NCI-H2107 treated with DMSO at 0.1 percent for 48 hours (cell line): Measurements from ENCODE around the gene UROS.

Source experiments
- DNase-seq: peaks from one replicate; lab custom pipeline; 2025; ENCODE audit not compliant: unreplicated experiment; lab: John Stamatoyannopoulos, UW

The UROS gene

DNA sequence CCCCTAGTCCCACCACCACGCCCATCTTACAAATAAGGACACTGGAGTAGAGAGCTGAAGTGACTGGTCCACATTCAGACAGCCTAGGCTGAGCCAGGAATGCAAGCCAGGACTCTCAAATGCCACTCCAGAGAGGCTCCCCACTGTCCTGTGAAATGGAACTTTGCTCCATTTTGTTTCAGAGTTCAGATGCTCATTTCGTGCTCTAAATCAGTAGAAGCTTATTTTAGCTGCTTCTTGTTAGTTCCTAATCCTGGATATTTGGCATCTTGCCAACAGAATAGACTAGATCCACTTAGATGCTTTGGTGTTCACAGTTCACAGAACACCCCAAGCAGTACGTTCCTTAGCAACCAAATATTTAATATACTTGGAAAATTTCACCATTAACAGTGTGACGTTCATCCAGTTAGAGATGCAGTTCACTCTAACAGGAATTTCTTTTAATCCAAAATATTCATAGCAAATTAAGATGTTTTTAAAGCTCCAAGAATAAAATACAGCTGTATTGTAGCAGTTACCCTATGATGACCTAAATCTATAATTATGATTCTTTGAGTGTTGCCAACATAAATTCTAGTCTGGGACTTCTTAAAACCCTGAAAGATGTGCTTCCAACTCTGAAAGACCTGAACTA, 54.7 kb downstream of the UROS start:
- no peak for DNase-seq

DNA sequence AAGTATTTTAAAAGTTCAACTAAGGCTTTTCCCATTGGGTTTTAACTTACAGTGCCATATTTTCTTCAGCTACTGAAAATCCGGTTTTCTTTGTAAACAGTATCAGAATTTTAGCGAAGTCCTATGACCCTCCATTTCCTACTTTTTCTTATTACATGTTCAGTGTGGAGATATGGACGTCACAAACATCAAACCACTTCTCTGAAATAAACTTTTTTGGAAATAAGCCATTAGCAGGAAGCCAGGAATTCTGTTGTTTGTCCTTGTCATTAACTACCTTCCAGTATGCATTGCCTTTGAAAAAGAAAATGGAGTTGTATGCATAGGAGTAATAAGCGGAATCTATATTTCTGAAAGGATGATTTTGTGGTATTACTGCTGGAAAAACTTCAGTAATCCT, 56.5 kb downstream of the UROS start:
- DNase-seq = no peak

DNA sequence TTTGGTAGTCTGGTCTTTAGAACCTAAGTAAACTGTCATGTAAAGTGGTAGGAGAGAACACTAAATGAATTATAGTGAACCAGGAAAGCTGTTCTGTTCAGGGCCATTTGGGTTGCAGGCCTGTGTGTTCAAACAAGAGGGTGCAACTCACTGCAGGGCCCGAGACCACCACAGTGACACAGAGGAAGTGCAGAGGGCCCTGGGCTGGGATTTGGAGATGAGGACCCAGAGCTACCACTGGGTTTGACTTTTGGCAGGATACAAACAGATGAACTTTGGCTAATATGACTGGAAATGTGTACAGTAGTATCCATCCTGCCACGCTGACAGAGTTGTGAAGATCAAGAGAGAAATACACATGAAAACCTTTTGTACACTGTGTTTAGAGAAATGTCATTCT, 57.2 kb downstream of the UROS start:
- no peak for DNase-seq

DNA sequence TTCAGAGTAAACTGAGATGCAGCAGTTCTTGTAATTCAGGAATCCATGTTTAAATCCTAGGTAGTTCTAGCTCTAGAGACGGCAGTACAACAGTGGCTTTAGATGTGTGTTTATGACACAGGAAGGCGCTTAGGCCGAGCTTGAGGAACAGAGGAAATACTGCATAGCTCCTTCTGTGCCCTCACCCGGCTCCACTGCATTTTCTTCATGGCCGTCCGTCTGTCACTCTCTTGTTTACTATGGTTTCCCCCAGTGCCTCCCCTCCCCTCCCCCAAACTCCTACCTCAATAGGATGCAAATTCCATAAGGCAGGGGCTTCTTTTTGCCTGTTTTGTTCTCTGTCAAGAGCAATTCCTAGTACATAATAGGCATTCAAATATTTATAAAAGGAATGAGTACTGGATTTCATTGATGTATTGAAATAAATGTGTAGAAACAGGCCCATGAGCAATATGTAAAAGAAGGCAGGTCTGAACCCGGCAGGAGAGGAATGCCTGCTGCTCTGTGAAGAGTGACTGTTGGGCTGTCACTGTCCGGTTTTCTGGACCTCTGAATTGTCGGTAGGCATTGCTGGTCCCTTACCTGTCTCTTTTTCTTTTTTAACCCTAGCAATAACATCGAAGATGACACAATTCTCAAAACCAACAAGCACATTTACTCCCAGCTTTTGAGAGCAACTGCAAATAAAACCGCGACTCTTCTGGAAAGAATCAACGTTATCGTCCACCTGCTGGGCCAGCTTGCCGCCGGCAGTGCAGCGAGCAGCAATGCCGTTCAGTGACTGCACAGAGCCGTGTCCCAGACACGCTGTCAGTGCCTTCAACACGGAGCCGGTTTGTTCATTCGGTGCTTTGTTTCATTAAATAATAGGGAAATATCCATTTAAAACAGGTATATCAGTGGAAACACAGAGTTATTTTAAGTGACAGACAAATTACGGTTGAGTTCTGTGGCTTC, 60.1 kb downstream of the UROS start:
- DNase-seq = no peak

DNA sequence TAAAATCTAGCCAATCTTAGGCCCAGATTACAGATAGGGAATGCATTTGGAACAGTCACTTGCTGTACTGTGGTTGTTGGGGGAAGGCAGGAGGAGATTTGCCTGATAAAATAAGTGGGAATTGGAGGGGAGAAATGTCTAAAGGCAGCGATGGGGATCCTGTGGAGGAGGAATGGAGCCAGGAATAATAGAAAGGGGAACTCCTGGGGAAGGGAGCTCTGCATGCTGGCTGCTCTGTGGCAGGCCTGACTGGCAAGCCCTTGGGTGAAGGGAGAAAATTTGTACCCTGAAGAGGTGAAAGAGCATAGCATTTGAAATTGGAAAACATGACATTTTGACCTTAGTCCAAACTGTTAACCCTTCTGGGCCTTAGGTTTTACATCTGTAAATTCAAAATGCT, 61.1 kb downstream of the UROS start:
- no peak for DNase-seq

DNA sequence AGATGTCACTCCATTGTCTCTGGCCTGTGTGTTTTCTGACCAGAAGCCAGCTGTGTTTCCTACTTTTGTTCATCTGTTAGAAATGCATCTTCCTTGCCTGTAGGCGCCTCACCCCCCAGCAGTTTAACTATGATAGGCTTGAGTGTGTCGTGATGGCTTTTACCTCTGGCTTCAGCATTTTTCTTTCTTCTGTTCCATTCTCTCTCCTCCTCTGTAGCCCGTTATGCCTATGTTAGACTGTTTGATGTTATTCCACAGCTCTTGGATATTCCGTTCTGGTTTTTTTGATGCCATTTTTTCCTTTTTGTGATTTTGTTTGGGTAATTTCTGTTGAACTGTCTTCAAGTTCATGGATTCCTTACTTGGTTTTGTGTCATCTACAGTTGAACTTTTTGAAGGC, 65.3 kb downstream of the UROS start:
- DNase-seq = no peak

DNA sequence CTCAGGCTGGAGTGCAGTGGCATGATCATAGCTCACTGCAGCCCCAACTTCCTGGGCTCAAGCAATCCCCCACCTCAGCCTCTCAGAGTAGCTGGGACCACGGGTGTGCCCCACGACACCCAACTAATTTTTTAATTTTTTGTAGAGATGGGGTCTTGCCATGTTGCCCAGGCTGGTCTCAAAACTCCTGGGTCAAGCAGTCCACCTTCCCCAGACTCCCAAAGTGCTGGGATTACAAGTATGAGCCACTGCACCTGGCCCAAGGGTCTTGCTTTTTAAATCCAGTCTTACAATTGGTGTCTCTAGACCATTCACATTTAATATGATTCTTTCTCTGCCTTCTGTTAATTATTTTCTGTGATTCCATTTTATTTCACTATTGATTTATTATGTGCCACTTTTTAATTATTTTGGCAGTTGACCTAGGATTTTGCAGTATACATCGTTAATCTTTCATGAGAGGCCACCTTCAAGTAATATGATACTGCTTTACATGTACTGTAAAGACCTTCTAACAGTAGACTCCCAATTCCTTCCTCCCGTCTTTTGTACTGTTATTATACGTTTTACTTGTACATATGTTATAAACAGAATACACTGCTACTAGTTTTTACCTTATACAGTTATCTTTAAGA, 66.1 kb downstream of the UROS start:
- DNase-seq = no peak

DNA sequence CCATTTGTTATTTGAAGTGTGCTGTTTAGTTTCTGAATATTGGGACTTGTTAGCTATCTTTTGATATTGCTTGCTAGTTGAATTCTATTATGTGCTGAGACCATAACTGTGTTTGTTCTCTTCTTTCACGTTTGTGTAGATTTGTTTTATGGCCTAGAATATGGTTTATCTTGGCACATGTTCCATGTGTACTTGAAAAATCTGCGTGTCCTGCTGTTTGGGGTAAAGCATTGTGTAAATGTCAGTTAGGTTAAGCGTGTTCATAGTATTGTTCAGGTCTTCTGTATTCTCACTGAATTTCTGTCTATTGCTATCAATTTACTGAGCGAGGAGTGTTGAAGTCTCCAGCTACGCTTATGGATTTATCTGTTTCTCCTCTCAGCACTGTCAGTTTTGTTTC, 66.9 kb downstream of the UROS start:
- no peak for DNase-seq

DNA sequence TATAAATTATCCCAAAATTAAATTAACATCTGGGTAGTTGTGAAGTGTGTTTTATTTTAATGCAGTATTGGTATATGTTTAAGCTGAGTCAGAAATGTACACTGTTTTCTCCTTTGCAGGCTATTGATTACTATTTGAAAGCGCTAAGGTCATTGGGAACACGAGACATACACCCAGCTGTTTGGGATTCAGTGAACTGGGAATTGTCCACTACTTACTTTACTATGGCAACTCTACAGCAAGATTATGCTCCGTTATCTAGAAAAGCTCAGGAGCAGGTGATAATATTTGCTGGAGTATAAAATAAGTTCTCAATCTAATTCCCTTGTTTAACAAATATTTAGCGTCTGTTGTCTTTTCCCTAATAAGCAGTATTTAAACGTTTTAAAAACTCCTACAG, 75.6 kb downstream of the UROS start:
- no peak for DNase-seq

DNA sequence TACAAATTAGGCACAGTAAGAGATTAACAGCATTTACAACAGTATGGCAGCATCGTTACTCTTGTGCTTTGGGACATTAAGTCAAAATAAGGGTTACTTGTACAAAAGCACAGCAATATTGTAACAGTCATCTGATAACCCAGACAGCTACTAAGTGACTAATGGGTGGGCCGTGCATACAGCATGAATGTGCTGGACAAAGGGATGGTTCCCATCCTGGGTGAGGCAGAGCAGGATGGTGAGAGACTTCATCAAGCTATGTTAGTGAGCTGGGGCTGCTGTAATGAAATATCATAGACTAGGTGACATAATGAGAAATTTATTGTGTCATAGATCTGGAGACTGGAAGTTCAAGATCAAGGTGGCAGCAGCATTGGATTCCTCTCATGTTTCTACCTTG, 78.1 kb downstream of the UROS start:
- DNase-seq = no peak

DNA sequence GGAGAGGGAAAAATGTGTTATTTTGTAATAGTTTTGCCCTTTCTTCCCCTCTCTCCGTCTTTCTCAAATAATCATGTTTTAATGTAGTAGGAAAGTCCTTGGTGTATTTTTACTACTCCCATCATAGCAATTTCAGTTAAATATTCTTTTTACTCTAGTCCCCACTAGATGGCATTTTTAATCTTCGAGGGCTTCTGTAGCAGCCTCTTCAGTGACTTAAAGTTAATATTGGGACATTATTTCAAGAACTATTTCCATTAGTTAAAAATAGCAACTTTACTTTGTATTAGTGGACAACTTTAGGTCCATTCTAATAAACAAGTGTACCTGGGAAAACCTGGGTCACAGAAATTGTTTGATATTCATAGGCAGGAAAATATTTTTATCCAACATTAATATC, 80.6 kb downstream of the UROS start:
- DNase-seq = no peak

DNA sequence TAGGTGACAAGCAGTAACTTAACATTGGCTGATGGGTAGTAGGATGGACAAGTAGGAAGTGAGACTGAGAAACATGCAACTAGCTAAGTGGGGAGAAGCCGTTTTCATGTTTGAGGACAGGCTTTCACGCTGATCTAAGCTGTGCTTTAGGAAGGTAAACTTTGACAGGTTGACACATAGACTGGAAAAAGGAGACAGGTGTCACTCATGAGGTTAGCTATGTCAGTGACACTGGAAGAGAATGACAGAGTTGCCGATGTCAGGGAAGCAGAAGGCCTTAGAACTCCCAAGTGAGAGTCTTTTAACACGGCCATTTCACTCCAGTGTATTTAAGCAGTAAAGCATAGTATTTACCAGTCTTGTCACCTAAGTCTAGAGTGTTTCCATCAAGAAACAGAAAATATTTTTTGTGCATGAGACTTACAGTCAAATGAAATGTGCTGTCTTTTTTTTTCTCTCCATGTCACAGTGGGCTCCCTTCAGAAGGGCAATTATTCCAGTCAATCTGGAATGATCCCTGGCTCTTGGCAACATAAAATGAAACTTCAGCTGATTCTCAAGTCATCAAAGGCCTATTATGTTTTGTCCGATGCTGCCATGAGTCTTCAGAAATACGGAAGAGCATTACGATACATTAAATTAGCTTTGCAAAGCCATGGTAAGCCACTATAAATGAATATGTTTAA, 82.9 kb downstream of the UROS start:
- no peak for DNase-seq
